MG63 (cell line): ENCODE measurements around the gene MYH14. TPM values are rescaled to one million over a fixed set of nuclear protein-coding genes. Genes with fewer than 3 reads are reported as not detected.
A peak's percentile ranks its signal among the peaks of the same experiment; 100 is the strongest.
"Not testable (repeated sequence)": the region's sequence is repeated elsewhere in the genome, so short reads cannot be mapped to it uniquely, and the experiment has no call there.

Experiments
- DNase-seq: peaks from one replicate; pipeline ENCODE4 v3.0.0-alpha.2; 2020
- H3K27me3 ChIP-seq: fragments of 250-450 bp; sonication (Bioruptor Pico); 2 replicates; pipeline ENCODE4 v1.5.1; 2020; ENCODE audit warnings: mild to moderate bottlenecking, moderate library complexity
- H3K36me3 ChIP-seq: fragments of 250-450 bp; sonication (Bioruptor Pico); 2 replicates; pipeline ENCODE4 v1.5.1; 2020; ENCODE audit warnings: mild to moderate bottlenecking, moderate library complexity
- H3K4me3 ChIP-seq: fragments of 250-450 bp; sonication (Bioruptor Pico); 2 replicates; pipeline ENCODE4 v1.5.1; 2020; ENCODE audit warnings: mild to moderate bottlenecking, moderate library complexity
- H3K9me3 ChIP-seq: fragments of 250-450 bp; sonication (Bioruptor Pico); 2 replicates; pipeline ENCODE4 v1.5.1; 2020; ENCODE audit warnings: mild to moderate bottlenecking, moderate library complexity
- total RNA-seq: library from RNA; depleted of rRNA; stranded (reverse); fragments of >200 nt; shearing (Covaris generic); gene quantifications from 2 replicates; pipeline ENCODE4 v1.2.3, GENCODE V29; 2014; ENCODE audit warnings: low replicate concordance

MYH14 gene
- total RNA-seq, 1 experiment from 2014 or later = not detected

DNA sequence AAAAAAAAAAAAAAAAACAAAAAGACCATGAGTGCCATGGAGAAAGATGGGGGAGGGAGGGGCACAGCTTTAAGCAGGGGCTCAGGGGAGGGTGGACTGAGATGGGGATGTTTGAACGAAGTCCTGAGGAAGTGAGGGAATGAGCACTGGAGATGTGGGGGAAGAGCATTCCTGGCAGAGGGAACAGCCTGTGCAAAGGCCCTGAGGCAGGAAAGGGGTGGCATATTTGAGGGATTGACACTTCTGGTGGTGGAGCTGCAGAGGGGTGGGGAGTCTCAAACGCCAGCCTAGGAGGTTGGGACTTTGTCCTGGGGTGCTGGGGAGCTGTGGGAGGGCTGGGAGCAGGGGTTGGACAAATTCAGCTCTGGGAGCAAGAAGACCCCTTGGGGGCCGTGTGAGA lies 29.2 kb downstream of the MYH14 start:
- no peak overlapping the region for H3K4me3 ChIP-seq
- DNase-seq = no peak

DNA sequence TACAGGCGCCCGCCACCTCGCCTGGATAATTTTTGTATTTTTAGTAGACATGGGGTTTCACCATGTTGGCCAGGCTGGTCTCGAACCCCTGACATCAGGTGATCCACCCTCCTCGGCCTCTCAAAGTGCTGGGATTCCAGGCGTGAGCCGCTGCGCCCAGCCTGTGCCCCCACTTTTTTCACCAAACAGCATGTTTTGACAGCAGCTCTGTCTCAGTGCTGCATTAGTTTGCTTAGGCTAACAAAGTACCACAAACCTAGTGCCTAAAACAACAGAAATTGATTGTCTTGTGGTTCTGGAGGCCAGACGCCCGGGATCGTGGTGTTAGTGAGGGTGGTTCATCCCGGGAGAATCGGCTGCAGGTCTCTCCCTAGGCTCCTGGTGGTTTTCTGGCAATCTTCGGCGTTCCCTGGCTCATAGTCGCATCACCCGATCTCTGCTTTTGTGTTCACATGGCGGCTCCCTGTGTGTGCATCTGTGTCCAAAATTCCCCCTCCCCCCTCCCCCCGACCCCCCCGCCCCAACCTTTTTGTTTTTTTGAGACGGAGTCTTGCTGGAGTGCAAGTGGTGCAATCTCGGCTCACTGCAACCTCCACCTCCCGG lies 30.0 kb downstream of the MYH14 start:
- Histone ChIP-seq H3K9me3 (no peaks in the 10 kb centered on the region), H3K27me3 (peaks cover 24% of the 10 kb centered on the region)
- DNase-seq = no peak

More for the DNA sequence above, 29.2 kb downstream of the MYH14 start:
- H3K36me3 ChIP-seq = no peaks in the 10 kb centered on the region
- peaks cover 25% of the 10 kb centered on the region for H3K27me3 ChIP-seq
- no peaks in the 10 kb centered on the region for H3K9me3 ChIP-seq

DNA sequence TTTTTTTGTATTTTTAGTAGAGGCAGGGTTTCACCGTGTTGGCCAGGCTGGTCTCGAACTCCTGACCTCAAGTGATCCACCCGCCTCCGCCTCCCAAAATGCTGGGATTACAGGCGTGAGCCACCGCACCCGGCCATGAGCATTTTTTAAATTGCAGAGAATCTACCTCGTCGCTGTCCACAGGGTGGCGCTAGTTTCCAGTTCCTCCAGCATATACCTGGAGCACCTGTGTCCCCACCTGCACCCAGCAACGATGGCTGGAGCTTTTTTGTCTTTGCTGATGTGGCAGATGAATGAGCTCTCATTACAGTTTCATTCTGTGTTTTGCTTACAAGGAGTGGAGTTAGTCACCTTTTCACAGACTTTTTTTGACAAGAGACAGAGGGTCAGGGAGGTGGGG lies 34.1 kb downstream of the MYH14 start:
- H3K9me3 ChIP-seq, H3K27me3 ChIP-seq, DNase-seq, H3K36me3 ChIP-seq, H3K4me3 ChIP-seq: not testable (repeated sequence)

More for the DNA sequence above, 30.0 kb downstream of the MYH14 start:
- H3K36me3 ChIP-seq = no peaks in the 10 kb centered on the region
- H3K4me3 ChIP-seq = no peak overlapping the region

DNA sequence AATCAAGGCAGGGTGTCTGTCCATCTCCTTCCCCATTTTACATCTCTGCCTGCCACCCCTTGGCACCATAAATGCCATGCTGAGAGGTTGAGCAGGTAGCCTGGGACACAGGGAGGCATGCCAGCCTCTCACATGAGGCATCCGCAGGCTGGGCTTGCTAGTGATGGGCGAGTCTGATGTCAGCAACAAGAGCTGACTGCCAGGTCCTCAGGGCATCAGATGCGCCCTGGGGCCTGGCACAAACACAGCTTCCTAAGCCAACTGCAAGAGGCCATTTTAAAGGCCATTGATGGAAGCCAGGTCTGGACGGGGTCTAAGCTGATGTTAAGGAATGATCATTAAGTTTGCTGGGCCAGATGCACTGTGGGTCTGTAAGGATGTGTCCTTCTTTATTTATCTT lies 34.6 kb downstream of the MYH14 start:
- no peak overlapping the region for H3K4me3 ChIP-seq
- no peak for DNase-seq
- no peaks in the 10 kb centered on the region for H3K9me3 ChIP-seq
- peaks cover 7% of the 10 kb centered on the region; the same call in 1 of the 2 replicates for H3K27me3 ChIP-seq
- no peaks in the 10 kb centered on the region for H3K36me3 ChIP-seq

DNA sequence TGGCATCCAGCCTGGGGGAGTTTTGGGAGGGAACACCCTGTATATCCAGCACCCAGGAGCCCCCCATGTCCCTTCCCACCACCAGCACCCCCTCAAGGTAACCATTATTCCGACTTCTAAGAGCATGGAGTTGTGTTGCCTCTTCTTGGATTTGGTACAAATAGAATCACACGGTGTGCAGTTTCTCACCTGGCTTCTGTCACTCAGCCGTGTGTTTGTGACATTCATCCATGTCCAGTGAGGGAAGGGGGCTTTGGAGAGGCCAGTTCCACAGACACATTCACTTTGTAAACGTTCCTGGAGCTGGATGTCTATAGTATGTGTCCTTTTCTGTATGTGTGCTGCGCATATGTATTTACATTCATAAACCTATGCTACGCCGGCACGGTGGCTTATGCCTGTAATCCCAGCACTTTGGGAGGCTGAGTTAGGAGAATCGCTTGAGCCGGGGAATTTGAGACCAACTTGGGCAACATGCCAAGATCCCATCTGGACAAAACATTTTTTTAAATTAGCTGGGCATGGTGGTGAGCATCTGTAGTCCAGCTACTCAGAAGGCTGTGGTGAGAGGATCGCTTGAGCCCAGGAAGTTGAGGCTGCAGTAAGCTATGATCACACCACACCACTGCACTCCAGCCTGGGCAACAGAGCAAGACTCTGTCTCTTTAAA lies 36.6 kb downstream of the MYH14 start:
- Histone ChIP-seq H3K9me3 (no peaks in the 10 kb centered on the region), H3K27me3 (peaks cover 5% of the 10 kb centered on the region; the same call in 1 of the 2 replicates), H3K36me3 (no peaks in the 10 kb centered on the region), H3K4me3 (no peak overlapping the region)
- DNase-seq = no peak

DNA sequence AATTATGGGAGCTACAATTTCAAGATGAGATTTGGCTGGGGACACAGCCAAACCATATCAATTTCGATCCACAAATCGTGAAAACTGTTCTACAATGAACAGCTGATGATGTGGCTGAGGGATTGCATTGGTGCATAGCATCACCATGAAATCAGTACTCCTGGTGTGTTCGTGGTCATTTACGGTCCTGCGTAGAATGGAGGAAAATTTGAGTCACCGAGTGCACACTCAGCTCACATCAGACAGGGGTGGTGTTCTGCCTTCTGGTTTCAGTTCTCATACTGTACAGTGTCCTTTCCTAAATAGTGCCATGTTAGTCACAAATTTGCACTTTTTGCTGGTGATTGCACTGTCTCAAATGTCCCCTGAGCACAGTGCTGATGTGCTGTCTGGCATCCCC lies 39.2 kb downstream of the MYH14 start:
- H3K36me3 ChIP-seq = no peaks in the 10 kb centered on the region
- no peaks in the 10 kb centered on the region for H3K9me3 ChIP-seq
- no peak for DNase-seq
- no peak overlapping the region for H3K4me3 ChIP-seq
- H3K27me3 ChIP-seq = peaks cover 13% of the 10 kb centered on the region

DNA sequence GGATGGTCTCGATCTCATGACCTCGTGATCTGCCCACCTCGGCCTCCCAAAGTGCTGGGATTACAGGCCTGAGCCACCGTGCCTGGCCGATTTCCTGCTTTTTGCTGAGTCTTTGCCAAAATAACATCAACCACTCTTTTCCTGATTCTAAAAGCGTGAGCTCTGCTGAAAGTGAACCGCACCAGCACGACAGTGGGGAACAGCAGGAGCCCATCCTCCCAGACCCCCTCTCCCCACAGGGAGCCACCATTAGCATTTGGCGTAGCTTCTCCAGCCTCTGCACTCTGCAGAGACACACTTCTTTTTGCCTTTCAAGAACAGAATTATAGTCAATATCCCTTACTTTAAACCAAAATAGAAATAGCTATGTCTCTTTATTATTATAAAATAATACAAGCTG lies 41.3 kb downstream of the MYH14 start:
- no peaks in the 10 kb centered on the region for H3K9me3 ChIP-seq
- peaks cover 18% of the 10 kb centered on the region for H3K27me3 ChIP-seq
- H3K4me3 ChIP-seq = no peak overlapping the region
- no peaks in the 10 kb centered on the region for H3K36me3 ChIP-seq
- no peak for DNase-seq

DNA sequence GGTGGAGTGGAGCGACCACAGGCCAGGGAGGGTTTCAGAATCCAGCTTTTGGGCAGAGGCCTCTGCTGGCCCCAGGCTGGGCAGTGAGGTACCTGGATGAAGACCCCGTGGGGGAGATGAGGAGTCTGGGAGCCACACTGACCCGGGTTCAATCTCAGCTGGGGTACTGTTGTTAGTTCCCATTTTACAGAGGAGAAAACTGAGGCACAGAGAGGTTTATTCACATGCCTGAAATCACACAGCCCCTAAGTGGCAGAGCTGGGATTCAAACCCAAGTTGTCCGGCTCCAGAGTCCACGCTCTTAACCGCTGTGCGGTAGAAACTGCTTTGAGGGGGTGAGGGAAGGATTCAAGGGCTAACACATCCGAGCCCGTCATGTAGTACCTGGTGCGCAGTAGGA lies 45.0 kb downstream of the MYH14 start:
- Histone ChIP-seq H3K36me3 (no peaks in the 10 kb centered on the region), H3K27me3 (peaks cover 13% of the 10 kb centered on the region), H3K4me3 (no peak overlapping the region), H3K9me3 (peaks cover 10% of the 10 kb centered on the region)
- DNase-seq = no peak

DNA sequence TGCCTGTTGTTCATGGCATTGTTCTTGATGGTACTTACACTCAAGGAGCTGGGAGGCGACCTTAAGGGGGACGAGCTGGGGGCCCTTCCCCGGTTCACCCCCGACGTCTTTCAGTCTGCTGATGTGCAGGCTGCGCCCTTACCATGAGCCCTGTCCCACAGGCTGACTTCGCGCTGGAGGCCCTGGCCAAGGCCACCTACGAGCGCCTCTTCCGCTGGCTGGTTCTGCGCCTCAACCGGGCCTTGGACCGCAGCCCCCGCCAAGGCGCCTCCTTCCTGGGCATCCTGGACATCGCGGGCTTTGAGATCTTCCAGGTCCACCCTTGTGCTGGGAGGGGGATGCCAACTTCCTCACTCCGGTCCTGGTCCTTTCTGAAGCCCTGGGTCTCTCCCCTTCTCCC lies 45.4 kb downstream of the MYH14 start:
- Histone ChIP-seq H3K36me3 (no peaks in the 10 kb centered on the region), H3K9me3 (peaks cover 14% of the 10 kb centered on the region), H3K27me3 (peaks cover 13% of the 10 kb centered on the region), H3K4me3 (no peak overlapping the region)
- no peak for DNase-seq

DNA sequence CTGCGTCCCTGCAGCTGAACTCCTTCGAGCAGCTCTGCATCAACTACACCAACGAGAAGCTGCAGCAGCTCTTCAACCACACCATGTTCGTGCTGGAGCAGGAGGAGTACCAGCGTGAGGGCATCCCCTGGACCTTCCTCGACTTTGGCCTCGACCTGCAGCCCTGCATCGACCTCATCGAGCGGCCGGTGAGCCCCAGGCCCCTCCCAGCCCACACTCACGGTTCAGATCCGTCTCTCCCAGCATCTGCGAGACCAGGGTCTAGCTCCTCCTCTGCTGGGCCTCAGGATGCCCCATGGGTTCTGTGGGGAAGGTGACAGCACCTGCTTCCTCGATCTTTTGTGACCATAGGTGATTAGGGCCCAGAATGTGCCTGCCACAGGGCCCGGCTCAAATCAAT lies 46.2 kb downstream of the MYH14 start:
- no peak for DNase-seq
- Histone ChIP-seq H3K4me3 (no peak overlapping the region), H3K27me3 (peaks cover 13% of the 10 kb centered on the region), H3K36me3 (no peaks in the 10 kb centered on the region), H3K9me3 (peaks cover 15% of the 10 kb centered on the region)

DNA sequence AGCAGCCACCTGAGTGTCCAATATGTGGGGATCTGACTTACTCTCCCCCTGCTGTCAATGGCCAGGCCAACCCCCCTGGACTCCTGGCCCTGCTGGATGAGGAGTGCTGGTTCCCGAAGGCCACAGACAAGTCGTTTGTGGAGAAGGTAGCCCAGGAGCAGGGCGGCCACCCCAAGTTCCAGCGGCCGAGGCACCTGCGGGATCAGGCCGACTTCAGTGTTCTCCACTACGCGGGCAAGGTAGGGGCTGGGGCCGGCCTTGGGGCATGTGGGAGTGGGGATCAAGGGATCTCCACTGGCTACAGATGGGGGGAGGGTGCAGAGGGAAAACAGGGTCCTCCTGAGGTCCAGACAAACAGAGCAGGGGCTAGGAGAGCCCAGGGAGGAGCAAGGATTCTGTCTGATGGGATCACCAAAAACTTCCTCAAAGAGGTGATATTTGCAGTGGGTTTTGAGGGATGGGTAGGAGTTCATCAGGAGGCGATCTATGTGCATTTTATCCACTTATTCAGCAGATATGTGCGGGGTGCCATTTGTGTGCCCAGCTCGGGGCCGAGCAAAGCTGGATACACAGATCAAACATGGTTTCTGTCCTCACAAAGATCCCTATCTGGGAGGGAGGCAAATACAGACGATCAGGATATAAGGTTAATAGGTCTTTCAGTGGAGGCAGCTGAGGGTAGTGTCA lies 47.2 kb downstream of the MYH14 start:
- H3K4me3 ChIP-seq = no peak overlapping the region
- H3K27me3 ChIP-seq = peaks cover 13% of the 10 kb centered on the region
- no peaks in the 10 kb centered on the region for H3K36me3 ChIP-seq
- H3K9me3 ChIP-seq = peaks cover 15% of the 10 kb centered on the region
- DNase-seq = no peak

DNA sequence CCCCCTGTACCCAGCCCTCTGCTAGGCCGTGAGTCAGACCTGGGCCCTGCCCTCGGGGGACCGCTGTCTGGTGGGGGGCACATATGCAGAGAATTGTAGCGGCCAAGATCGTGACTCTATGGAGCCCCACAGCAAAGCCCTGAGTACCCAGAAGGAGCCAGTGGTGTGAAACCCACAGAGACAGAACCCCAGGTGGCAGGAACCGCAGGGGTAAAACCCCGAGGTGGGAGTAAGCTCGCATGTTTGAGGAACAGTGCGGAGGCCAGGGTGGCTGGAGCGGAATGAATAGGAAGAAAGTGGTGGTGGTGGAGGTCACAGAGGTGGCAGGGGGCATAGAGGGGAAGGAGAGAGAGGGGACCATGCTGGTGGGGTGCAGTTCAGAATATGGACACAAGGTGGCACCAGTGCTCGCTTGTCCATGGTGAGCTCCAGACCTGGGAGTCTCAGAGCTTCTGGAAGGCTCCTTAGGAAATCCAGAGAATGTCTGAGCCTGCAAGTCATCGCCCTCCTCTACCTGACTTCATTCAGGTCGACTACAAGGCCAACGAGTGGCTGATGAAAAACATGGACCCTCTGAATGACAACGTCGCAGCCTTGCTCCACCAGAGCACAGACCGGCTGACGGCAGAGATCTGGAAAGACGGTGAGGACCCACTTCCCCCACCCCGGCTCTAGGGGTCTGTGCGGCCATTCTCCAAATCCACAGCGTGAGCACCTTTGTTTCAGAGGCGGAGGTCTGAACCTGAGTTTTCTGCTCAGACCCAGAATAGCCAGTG lies 48.9 kb downstream of the MYH14 start:
- Histone ChIP-seq H3K4me3 (no peak overlapping the region), H3K9me3 (peaks cover 19% of the 10 kb centered on the region), H3K27me3 (peaks cover 5% of the 10 kb centered on the region), H3K36me3 (no peaks in the 10 kb centered on the region)
- no peak for DNase-seq

DNA sequence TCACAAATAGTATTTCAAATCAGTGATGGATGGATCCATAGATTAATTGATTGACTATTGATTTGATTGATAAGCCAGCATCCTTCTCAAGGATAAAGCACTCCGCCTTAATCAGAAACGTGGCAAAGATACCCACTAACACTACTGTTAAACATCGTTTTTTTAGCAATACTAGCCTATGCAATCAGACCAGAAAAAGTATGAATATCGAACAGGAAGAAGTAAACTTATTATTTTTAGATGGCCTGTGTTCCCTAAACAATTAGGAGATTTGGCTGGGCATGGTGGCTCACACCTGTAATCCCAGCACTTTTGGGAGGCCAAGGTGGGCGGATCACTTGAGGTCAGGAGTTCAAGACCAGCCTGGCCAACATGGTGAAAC lies 49.5 kb downstream of the MYH14 start:
- DNase-seq = no peak
- H3K4me3 ChIP-seq = no peak overlapping the region
- H3K36me3 ChIP-seq = no peaks in the 10 kb centered on the region
- peaks cover 5% of the 10 kb centered on the region for H3K27me3 ChIP-seq
- H3K9me3 ChIP-seq = peaks cover 19% of the 10 kb centered on the region

DNA sequence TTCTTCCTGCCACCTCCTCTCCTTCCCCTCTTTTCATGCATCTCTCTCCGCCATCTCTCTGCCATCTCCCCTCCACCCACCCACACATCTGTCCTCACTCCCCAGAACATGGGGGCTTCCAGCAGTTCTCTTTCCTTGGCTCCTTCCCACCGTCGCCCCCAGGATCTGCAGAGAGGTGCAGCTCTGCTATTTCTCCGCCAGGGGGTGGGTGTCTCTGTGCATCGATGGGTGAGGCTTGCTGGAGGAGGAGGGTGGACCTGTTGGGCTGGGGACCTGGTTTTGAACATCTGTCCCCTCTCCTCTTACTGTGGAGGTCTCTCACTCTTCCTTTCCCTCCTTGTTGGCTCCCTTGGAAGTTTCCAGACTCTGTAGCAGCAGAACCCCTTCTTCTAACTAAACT lies 51.7 kb downstream of the MYH14 start:
- no peaks in the 10 kb centered on the region for H3K36me3 ChIP-seq
- no peaks in the 10 kb centered on the region; the same call in none of the 2 replicates for H3K27me3 ChIP-seq
- DNase-seq = no peak
- no peak overlapping the region for H3K4me3 ChIP-seq
- peaks cover 19% of the 10 kb centered on the region for H3K9me3 ChIP-seq

DNA sequence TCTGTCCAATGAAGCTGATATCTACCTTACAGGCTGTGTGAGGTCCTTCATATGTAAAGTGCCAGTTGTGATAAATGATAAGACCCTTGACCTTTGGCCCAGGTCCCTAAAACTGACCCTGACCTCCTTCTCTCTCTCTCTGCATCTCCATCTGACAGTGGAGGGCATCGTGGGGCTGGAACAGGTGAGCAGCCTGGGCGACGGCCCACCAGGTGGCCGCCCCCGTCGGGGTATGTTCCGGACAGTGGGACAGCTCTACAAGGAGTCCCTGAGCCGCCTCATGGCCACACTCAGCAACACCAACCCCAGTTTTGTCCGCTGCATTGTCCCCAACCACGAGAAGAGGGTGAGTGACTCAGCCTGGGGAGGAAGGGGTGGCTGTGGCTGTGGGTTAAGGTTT lies 53.7 kb downstream of the MYH14 start:
- DNase-seq = no peak
- Histone ChIP-seq H3K27me3 (no peaks in the 10 kb centered on the region; the same call in 1 of the 2 replicates), H3K9me3 (peaks cover 19% of the 10 kb centered on the region), H3K36me3 (no peaks in the 10 kb centered on the region), H3K4me3 (no peak overlapping the region)

DNA sequence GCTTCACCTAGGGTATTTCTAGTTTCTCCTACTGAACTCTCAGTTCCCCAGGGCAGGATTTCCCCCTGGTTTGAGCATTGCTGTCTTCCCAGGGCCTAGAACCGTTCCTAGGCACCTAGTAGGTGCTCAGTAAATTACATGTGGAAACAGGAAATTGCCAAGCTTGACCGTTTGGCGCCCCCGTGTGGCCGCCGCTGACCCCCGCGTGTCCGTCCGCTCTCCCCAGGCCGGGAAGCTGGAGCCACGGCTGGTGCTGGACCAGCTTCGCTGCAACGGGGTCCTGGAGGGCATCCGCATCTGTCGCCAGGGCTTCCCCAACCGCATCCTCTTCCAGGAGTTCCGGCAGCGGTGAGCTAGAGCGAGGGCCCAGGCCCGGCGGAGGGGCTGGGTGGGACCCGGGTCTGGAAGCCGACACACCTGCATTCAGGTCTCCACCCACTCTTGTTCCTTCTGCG lies 55.5 kb downstream of the MYH14 start:
- H3K9me3 ChIP-seq = peaks cover 4% of the 10 kb centered on the region; the same call in 1 of the 2 replicates
- H3K36me3 ChIP-seq = no peaks in the 10 kb centered on the region
- DNase-seq = peak; percentile 42
- H3K4me3 ChIP-seq = no peak overlapping the region
- H3K27me3 ChIP-seq = no peaks in the 10 kb centered on the region; the same call in 1 of the 2 replicates

DNA sequence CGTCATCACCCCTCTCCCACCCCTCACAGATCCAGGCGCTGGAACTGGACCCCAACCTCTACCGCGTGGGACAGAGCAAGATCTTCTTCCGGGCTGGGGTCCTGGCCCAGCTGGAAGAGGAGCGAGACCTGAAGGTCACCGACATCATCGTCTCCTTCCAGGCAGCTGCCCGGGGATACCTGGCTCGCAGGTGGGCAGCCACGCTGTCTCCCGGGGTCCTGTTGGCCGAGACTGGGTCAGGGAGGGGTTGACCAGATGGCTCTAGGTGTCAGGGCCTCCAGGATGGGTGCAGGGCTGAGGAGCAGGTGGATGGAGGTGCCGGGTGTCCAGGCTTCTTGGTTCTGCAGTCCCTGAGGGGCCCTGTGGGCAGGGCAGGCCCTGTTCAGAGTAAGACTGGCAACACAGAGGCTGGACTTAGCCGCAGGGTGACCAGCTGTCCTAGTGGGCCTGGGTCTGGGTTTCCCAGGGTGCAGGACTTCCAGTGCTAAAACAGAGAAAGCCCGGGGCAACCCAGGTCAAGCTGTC lies 58.1 kb downstream of the MYH14 start:
- Histone ChIP-seq H3K27me3 (no peaks in the 10 kb centered on the region; the same call in 1 of the 2 replicates), H3K36me3 (no peaks in the 10 kb centered on the region), H3K9me3 (peaks cover 4% of the 10 kb centered on the region; the same call in 1 of the 2 replicates), H3K4me3 (no peak overlapping the region)
- DNase-seq = no peak
